ENCODE results near the gene ACTC1. TPM values are rescaled to one million over a fixed set of nuclear protein-coding genes. Genes with fewer than 3 reads are reported as not detected.
"Not testable (repeated sequence)": the region's sequence is repeated elsewhere in the genome, so short reads cannot be mapped to it uniquely, and the experiment has no call there.

ACTC1 gene
- total RNA-seq, 1 donor from 2014 or later, result 4.2 TPM

DNA sequence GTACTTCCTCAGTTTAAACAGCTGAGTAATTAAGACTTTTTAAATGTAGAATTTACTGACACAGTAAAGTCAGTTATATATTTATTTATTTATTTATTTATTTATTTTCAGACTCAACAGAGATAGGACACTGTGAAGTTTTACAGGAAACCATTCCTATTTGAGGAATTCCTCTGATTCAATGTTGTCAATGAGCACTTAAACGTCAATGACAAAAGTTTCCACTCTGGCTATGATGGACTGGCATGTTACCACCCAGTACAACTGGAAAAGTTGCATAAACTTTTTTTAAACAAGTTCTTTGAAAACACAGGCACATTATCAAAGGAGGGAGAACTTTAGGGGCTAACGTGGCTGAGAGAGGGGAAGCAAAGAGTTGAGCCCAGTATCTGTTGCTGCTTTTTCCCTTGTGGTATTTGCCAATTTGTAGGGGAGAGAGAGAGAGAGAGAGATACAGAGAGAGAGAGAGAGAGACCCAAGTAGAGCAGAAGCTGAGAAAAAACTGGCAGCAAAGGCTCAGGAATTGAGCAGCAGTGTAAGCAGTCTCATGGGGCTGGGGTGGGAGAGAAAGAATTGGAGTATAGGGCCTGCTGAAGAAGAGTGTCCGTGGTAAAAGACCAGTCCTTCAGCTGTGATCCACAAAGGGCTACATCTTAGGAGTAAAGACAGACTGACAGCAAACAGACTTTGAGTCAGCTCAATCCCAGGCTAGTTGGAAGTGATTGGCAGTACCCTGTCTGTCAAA, 18.3 kb upstream of the ACTC1 start:
- peaks cover 5% of the 10 kb centered on the region for H3K4me1 Mint-ChIP-seq (ENCODE audit: unreplicated experiment)
- H3K36me3 Mint-ChIP-seq (ENCODE audit: low read depth, unreplicated experiment), result no peaks in the 10 kb centered on the region
- TF ChIP-seq CTCF (IDR thresholded peaks at IDR 0.05; ENCODE audit: unreplicated experiment), result no peak
- no peak for DNase-seq (ENCODE audit: low spot score)
- no peak overlapping the region for H3K4me3 Mint-ChIP-seq (ENCODE audit: unreplicated experiment)
- no peaks in the 10 kb centered on the region for H3K27me3 Mint-ChIP-seq (ENCODE audit: unreplicated experiment)
- no peak overlapping the region for H3K27ac Mint-ChIP-seq (ENCODE audit: unreplicated experiment)
- no peaks in the 10 kb centered on the region for H3K9me3 Mint-ChIP-seq (ENCODE audit: unreplicated experiment)

GRCh38 chr15:34812868-34813365, 17.6 kb upstream of the ACTC1 start:
- H3K27ac Mint-ChIP-seq (ENCODE audit: unreplicated experiment); H3K4me1 Mint-ChIP-seq (ENCODE audit: unreplicated experiment); H3K4me3 Mint-ChIP-seq (ENCODE audit: unreplicated experiment); H3K36me3 Mint-ChIP-seq (ENCODE audit: low read depth, unreplicated experiment); H3K9me3 Mint-ChIP-seq (ENCODE audit: unreplicated experiment); H3K27me3 Mint-ChIP-seq (ENCODE audit: unreplicated experiment); DNase-seq (ENCODE audit: low spot score): not testable (repeated sequence)

DNA sequence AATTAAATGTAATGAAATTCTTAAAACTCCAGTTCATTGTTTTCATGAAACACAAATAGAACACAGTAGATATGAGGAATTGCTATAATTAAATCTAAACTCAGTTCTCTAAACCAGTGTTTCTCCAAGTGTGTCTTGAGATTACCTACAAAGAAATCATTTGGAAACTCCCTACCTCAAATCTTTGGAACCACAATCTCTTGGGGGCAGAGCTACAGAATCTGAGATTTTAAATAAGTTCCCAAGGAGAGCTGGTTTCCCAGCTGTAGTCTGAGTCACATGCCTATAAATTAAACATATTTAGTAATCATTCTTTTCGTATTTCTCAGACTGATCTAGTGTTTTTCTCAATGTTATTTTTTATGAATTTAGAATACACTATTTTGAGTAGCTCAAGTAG, 17.0 kb upstream of the ACTC1 start:
- Mint-ChIP-seq H3K36me3 (ENCODE audit: low read depth, unreplicated experiment) (no peaks in the 10 kb centered on the region), H3K4me3 (ENCODE audit: unreplicated experiment) (no peak overlapping the region), H3K27ac (ENCODE audit: unreplicated experiment) (no peak overlapping the region), H3K9me3 (ENCODE audit: unreplicated experiment) (no peaks in the 10 kb centered on the region), H3K27me3 (ENCODE audit: unreplicated experiment) (no peaks in the 10 kb centered on the region), H3K4me1 (ENCODE audit: unreplicated experiment) (peaks cover 5% of the 10 kb centered on the region)
- no peak for DNase-seq (ENCODE audit: low spot score)
- TF ChIP-seq CTCF (IDR thresholded peaks at IDR 0.05; ENCODE audit: unreplicated experiment), result no peak

DNA sequence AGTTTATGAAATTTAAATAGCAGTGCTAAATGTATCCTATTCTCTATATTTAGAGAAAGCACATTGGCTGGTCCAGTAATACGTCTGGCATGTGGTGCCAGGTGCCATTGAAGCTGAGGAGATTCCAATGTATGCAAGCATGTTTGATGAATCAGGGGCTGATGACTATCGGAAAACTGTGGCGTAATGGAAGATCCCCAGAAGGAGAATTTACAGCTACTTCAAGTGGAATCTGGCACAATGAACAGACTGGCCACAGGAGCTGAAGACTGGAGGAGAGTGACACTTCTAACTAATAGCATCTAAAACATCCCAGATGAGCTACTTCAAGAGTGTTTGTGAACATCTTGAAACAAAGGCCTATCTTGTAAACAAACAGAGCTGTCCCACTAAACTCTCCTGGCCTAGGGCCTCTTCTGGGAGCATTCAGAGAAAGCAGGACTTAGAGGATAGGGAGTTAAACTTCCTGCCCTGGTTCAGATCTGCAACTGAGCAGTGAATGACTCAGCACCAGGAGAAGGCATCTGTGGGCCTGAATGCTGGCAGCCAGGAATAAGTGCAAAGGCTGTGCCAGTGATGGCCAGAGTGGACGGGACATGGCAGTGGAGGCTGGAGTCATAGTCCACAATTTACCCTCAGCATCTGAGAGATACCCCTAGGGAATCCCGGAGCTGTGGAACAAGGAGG, 15.2 kb upstream of the ACTC1 start:
- H3K27me3 Mint-ChIP-seq (ENCODE audit: unreplicated experiment), result no peaks in the 10 kb centered on the region
- no peak overlapping the region for H3K4me3 Mint-ChIP-seq (ENCODE audit: unreplicated experiment)
- no peak for TF ChIP-seq CTCF (IDR thresholded peaks at IDR 0.05; ENCODE audit: unreplicated experiment)
- peaks cover 5% of the 10 kb centered on the region for H3K4me1 Mint-ChIP-seq (ENCODE audit: unreplicated experiment)
- no peak for DNase-seq (ENCODE audit: low spot score)
- no peaks in the 10 kb centered on the region for H3K36me3 Mint-ChIP-seq (ENCODE audit: low read depth, unreplicated experiment)
- H3K9me3 Mint-ChIP-seq (ENCODE audit: unreplicated experiment), result no peaks in the 10 kb centered on the region
- no peak overlapping the region for H3K27ac Mint-ChIP-seq (ENCODE audit: unreplicated experiment)

- DNase-seq (ENCODE audit: low spot score), result no peak
- peaks cover 5% of the 10 kb centered on the region for H3K4me1 Mint-ChIP-seq (ENCODE audit: unreplicated experiment)
- H3K27ac Mint-ChIP-seq (ENCODE audit: unreplicated experiment), result no peak overlapping the region
- H3K4me3 Mint-ChIP-seq (ENCODE audit: unreplicated experiment), result no peak overlapping the region
- no peak for TF ChIP-seq CTCF (IDR thresholded peaks at IDR 0.05; ENCODE audit: unreplicated experiment)
- H3K36me3 Mint-ChIP-seq (ENCODE audit: low read depth, unreplicated experiment), result no peaks in the 10 kb centered on the region
- no peaks in the 10 kb centered on the region for H3K9me3 Mint-ChIP-seq (ENCODE audit: unreplicated experiment)
- H3K27me3 Mint-ChIP-seq (ENCODE audit: unreplicated experiment), result no peaks in the 10 kb centered on the region
Observed at GRCh38 chr15:34809186-34809585, 13.8 kb upstream of the ACTC1 start.

Measured in endothelial cell (in vitro differentiated cells).